Activated T-cell treated with anti-CD3 and anti-CD28 coated beads for 4 hours (primary cell): Measurements from ENCODE around the gene GRID1.

ENCODE experiments used
- DNase-seq: peaks from one replicate; pipeline ENCODE4 v3.0.0-alpha.2; 2020

The GRID1 gene

GRCh38 chr10:86018735-86019058, 347.9 kb downstream of the GRID1 start:
- no peak for DNase-seq

- no peak for DNase-seq
These were observed 348.5 kb downstream of the GRID1 start for GRCh38 chr10:86017841-86018734.

- no peak for DNase-seq
These were observed 353.0 kb downstream of the GRID1 start for GRCh38 chr10:86013568-86013967.

GRCh38 chr10:86007171-86007570, 359.4 kb downstream of the GRID1 start:
- no peak for DNase-seq

- DNase-seq: no peak
These were observed 362.3 kb downstream of the GRID1 start for GRCh38 chr10:86004337-86004736.

GRCh38 chr10:86003201-86003621, 363.4 kb downstream of the GRID1 start:
- no peak for DNase-seq

GRCh38 chr10:86001521-86001920, 365.1 kb downstream of the GRID1 start:
- DNase-seq: no peak

- no peak for DNase-seq
These were observed 369.1 kb downstream of the GRID1 start for GRCh38 chr10:85997544-85997943.

GRCh38 chr10:85995791-85996190, 370.8 kb downstream of the GRID1 start:
- no peak for DNase-seq

GRCh38 chr10:85993840-85994507, 372.6 kb downstream of the GRID1 start:
- DNase-seq: no peak

- DNase-seq: no peak
These were observed 373.5 kb downstream of the GRID1 start for GRCh38 chr10:85993140-85993539.

GRCh38 chr10:85992324-85992723, 374.3 kb downstream of the GRID1 start:
- DNase-seq: no peak

- DNase-seq: no peak
These were observed 379.8 kb downstream of the GRID1 start for GRCh38 chr10:85986777-85987176.

GRCh38 chr10:85983051-85983450, 383.5 kb downstream of the GRID1 start:
- DNase-seq: no peak

GRCh38 chr10:85979598-85979997, 387.0 kb downstream of the GRID1 start:
- DNase-seq: no peak

- DNase-seq: no peak
These were observed 387.8 kb downstream of the GRID1 start for GRCh38 chr10:85978566-85979358.

GRCh38 chr10:85977642-85978041, 389.0 kb downstream of the GRID1 start:
- DNase-seq: no peak

GRCh38 chr10:85976267-85976793, 390.3 kb downstream of the GRID1 start:
- no peak for DNase-seq

- no peak for DNase-seq
These were observed 395.1 kb downstream of the GRID1 start for GRCh38 chr10:85971494-85971893.

- no peak for DNase-seq
These were observed 399.0 kb downstream of the GRID1 start for GRCh38 chr10:85967594-85967993.

GRCh38 chr10:85961479-85962067, 405.0 kb downstream of the GRID1 start:
- DNase-seq: no peak

GRCh38 chr10:85961073-85961472, 405.5 kb downstream of the GRID1 start:
- DNase-seq: no peak

GRCh38 chr10:85959239-85959638, 407.4 kb downstream of the GRID1 start:
- DNase-seq: no peak
